Activated CD8-positive, alpha-beta memory T cell treated with anti-CD3 and anti-CD28 coated beads, Interleukin-2, amount 50 U/mL, for 4 hours (primary cell): Measurements from ENCODE around the gene CD300LF.

ENCODE experiments used
- DNase-seq: peaks from one replicate; pipeline ENCODE4 v3.0.0-alpha.2; 2020

CD300LF gene

DNA sequence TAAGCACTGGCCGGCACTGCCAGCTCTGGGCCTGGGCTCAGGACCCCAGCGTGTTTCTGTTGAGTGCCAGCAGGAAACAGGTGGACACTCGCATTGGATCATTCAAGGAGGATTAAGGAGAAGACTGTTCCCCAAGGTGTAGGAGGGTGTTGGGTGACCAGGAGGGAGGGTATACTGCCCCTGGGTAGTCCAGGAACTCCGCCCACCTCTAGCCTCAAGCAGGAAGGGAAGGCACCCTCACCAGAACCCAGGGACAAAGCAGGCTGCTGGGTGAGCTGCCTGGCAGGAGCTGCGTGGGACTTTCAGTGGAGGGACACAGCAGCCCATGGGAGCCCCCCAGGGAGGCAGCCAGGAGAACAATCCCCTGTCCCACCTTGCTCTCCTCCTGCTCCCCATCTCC is 16.6 kb upstream of the CD300LF start:
- DNase-seq, result no peak

DNA sequence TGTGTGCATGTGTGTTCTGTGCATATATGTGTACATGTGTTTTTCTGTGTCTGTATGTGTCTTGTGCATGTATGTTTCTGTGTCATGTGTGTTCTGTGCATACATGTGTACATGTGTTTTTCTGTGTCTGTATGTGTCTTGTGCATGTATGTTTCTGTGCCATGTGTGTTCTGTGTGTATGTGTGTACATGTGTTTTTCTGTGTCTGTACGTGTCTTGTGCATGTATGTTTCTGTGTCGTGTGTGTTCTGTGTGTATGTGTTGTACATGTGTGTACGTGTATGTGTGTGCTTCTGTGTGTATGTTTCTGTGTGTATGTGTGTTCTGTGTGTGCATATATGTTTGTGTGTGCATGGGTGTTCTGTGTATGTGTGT is 16.0 kb upstream of the CD300LF start:
- no peak for DNase-seq

DNA sequence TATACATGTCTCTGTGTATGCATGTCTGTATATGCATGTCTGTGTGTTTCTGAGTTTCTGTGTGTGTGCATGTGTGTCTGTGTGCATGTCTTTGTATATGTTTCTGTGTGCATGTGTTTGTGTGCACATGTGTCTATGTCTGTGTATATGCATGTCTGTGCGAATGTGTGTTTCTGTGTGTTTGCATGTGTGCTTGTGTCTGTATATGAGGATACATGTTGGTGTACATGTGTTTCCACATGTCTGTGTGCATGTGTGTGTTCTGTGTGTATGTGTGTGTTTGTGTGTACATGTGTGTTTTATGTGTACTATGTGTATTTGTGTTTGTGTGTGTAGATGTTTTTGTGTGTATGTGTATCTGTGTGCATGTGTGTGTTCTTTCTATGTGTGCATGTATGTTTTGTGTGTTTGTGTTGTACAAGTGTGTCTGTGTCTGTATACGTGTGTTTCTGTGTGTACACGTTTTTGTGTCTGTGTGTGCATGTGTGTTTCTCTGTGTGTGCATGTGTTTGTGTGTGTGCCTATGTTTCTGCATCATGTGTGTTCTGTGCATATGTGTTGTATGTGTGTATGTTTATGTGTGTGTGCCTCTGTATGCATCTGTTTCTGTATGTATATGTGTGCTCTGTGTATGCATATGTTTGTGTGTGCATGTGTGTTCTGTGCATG is 15.4 kb upstream of the CD300LF start:
- DNase-seq, result no peak

DNA sequence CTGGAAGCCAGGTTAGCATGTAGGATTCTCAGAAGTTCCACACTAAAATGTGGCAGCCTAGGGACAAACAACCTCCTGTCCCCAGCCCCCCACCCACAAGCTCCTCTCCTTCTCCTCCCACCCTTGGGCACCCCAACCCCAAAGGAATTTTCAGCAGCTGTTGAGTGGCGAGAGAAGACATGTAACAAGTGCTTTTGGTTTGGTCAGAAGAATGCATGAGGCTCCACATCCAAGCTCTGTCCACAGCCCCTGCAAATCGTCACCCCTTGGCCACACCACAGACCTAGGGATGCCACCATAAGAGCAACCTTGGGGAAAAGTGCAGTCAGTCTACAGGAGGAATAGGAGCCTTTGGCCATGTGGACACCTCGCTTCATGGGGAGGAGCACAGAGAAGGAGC is 12.4 kb upstream of the CD300LF start:
- DNase-seq, result no peak

DNA sequence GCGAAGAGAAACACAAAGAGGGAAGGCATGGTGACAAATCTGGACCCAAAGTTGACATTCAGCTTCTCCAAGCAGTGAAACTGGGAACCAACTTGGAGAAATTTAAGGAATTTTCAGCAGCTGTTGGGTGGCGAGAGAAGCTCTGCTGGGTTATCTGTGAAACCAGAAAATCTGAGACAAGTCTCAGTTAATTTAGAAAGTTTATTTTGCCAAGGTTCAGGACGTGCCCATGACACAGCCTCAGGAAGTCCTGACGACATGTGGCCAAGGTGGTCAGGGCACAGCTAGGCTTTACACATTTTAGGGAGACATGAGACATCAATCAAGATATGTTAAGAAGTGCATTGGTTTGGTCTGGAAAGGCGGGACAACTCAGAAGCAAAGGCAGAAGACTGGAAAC is 11.2 kb upstream of the CD300LF start:
- DNase-seq, result no peak

DNA sequence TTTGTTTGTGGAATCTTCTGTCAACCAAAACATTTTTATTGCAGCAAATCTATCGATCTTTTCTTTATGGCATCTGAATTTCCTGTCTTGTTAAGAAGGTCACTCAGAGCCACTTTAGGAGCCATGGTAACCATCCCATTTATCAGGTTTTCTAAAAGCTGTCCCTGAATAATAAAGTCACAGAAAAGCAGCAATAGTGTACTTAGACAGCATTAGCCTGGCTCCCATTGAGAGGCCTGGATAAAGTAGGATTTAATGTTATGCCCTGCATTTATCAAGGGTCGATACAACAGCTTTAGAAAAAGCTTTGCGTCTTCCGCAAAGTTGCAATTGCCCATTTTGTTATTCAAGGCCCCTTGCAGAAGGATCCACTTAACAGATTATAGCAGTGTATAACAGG is 10.1 kb upstream of the CD300LF start:
- DNase-seq, result no peak

DNA sequence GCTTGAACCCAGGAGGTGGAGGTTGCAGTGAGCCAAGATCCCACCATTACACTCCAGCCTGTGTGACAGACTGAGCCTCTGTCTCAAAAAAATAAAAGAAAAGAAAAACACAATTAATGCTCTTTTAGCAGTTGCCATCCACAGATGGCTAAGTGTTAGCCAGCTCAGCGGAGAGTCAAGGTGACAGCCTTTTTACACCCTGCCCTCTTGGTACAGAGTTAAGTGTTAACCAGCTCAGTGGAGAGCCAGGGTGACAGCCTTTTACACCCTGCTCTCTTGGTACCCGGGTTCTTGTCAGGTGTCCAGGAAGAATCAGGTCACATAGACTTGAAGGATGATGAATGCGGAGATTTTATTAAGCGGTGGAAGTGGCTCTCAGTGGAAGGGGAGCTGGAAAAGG is 7.8 kb upstream of the CD300LF start:
- no peak for DNase-seq

DNA sequence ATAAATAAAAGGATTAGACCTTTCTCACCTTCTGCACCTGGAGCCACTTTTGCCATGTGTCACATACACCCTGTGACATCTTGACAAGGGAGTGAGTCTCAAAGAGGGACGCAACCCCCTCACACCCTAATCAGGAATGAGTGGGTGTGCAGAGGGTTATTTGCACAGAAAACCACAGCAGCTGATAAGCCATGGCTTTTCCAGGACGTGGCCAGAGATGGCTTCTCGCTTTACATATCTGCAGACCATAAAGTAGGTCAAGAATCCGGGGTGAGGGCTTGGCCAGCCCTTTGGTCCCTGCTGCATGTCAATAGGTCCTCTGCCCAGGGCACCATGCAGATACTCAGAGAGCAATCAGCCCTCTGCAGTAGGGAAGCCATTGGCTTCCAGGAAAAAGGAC is 2.4 kb upstream of the CD300LF start:
- no peak for DNase-seq

DNA sequence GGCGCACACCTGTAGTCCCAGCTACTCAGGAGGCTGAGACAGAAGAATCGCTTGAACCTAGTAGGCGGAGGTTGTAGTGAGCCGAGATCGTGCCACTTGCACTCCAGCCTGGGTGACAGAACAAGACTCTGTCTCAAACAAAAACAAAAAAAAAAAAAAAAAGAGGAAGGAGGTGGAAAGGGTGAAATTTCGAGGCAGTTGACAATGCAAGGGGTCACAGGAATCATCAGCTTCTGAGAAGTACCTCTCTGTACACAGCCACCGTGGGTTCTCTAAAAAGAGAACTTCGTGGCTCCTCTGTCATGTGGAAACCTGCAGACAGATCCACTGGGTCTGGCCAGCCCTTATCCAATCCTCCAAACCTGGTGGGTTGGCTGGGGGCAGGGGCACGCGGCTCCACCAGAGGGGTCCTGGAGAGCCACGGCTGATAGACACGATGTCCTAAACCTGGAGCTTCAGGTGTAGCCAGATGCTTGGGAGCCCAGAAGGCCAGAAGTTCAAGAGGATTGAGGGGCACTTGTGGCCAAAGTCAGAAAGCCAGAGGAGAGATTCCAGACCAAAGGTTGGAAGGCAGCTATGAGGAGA is 540 bp upstream of the CD300LF start:
- DNase-seq, result no peak

DNA sequence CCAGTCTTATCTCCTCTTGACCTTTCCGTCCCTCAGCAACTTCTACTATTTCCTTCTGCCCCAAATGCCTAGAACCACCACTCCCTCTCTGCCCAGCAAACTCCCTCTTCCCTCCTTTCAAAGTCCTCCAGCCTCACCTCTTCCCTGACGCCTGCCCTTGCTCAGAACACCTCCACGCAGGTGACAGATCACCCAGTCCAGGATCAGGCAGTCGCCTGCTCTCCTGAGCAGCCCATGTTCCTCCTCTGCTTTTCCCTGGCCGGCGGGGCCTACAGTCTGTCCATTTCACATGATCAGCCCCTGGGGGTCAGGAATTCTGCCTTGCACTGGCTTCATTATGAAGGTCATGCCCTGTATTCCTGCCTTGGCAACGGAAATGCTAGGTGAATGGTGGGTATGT is 422 bp downstream of the CD300LF start:
- no peak for DNase-seq

DNA sequence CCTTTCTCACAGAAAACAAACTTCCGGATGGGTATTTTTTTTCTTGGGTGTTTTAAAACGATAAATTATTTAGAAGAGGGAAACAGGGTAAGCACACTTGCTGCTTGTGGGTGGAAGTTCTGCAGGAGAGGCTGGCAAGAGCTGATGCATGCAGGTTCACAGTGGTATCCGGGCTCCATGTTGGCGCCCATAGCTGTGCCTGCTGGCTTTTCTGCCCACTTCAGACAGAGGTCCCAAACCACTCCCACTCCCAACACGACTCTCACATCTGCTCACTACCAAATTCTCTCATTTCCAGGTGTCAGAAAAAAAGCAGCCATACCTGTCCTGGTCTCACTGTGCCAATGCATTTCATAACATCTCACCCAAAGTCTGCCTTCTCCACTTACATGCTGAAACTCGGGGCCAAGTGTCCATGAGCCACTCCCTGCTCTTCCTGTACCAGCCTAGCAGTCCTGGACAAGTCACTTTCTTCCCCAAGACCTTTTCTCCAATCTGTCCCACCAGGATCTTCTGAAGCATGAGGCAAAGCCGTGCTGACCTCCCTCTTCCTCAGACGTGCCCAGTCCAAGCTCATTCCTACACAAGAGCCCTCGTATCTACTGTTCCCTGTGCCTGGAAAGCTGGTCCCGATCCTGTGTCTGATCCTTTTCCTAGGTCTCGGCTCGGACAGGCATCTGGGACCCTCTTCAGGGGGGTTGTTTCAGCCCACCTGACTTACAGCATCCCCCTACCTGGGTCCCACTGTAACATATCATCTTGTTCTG is 1.5 kb downstream of the CD300LF start:
- DNase-seq, result no peak

DNA sequence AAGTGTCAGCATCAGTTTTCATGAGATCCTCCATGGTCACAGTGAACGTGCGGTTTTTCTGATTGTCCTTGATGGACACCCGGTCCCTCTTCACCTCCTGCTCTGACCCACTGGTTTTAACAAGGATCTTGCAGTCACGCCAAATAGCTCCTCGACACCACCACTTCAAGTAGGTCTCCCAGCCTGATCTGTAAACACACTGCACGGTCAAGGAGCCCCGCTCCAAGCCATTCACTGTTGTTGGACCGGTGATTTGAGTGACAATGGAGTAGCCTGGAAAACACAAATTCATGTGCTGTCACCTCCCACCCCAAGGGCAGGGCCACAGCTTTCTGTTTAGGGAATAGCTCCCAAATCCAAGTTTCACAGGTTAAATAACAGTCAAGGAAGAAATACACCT is 8.2 kb downstream of the CD300LF start:
- DNase-seq, result no peak

DNA sequence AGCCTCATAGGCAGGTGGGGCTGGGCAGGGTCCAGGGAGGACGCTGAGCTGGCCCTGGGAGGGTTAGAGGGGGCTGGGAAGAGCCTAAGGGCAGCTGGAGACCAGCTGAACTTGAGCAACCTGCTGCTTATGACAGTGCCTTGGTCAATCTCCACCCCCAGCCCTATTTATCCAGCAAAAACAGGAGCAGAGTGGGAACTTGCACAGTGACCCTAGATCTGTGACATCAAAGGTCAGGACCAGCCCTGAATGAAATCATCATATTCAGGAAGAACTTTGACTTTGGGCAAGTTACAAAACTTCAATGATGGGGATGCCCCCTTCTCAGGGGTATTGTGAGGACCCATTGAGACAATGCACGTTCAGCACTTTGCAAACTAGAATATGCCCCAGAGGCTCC is 9.4 kb downstream of the CD300LF start:
- DNase-seq, result no peak

DNA sequence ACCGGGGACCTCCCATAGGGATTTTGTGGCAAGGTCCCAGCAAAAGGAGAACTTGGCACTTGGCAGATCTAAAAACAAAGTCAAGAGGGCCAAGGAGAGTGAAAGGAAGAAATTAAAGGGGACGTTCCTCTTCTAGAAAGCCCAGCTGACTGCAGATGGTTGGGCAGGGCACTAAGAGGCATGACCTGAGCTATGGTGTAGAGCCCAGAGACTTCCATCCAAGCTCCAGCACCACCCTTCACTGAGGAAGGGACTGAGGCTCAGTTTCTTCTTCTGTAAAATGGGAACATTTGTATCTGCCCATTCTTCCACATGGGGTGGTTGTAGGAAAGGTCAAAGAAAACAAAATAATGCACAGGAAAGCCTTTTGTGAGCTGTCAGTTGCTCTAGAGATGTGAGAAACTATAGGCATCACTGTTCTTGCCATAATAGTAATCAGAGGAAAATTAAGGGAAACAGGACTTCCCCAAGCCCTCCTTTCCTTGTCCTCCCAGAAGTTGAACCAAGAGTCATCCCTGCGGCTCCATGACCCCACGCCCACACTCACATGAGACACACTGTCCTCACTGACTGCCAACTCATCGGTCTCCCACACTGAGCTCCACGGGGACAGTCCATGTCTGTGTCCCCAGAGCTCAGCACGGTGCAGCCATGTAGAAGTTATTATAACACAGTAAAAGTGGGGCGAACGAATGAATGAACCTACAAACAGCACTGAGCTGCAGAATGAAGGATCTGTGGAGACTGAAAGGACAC is 10.4 kb downstream of the CD300LF start:
- DNase-seq, result no peak

DNA sequence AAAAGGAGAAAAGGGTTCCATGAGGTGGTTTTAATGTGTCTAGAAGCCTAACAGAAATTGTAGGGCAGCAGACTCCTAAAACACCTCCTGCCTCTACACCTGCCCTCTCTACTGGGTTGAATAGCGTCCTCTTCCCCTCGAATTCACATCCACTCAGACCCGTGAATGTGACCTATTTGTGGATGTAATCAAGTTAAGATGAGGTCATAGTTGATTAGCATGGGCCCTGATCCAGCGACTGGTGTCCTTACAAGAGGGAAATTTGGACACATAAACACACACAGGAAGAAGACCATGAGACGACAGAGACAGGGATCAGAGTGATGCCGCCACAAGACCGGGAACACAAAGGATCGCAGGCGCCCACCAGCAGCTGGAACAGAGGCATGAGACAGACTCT is 13.5 kb downstream of the CD300LF start:
- DNase-seq, result no peak

DNA sequence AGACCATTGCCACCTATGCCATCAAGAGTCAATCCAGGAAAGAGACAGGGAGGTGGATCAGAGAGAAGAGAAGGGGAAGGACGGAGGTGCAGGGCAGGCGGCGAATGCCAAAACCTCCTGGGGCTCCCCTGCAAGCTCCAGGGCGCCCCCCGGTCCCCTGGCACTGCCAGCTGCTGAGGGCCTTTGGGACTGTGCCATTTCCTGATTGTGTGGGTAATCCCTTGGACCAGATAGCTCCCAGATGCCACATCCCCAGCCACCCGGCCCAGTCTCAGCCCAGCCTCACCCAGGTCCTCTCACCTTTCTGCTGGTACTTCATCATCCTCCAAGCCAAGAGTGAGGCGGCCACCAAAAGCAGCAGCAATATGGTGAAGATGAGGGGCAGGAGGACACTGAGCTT is 14.7 kb downstream of the CD300LF start:
- no peak for DNase-seq

DNA sequence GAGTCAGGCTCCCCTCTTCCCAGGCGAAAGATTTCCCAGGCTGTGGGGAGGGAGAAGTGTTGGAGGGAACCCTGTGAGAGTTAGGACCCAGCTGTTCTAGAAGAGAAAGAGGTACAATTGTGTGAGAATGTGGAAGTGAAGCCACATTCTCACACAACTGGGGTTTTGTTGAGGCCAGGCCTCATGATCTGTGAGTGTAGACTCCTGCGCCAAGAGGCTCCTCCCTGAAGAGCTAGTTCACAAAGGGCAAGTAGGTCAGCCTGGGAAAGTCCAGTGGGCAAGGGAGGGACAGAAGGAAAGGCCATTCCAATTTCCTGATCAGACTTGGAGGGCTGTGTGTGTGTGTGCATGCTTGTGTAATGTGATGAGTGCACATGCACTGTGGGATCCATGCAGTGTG is 15.2 kb downstream of the CD300LF start:
- no peak for DNase-seq

DNA sequence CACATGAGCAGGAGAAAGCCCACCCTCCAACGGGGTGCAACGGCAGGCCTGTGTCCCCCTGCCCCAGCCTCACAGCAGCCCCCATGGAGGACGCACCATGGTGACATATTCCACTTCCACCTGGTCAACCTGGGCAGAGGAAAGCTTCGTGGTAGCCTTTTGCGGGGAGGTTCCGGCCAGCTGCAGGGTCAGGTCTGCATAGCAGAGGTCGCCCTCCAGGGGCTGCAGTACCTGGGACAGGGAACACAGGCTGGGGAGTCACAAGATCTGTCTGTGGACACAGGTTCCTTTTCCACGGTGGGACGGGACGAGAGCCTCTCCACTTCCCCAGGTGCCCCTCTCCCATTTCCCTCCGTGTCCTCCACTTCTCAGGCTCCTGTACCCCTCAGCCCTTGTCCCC is 17.1 kb downstream of the CD300LF start:
- no peak for DNase-seq

DNA sequence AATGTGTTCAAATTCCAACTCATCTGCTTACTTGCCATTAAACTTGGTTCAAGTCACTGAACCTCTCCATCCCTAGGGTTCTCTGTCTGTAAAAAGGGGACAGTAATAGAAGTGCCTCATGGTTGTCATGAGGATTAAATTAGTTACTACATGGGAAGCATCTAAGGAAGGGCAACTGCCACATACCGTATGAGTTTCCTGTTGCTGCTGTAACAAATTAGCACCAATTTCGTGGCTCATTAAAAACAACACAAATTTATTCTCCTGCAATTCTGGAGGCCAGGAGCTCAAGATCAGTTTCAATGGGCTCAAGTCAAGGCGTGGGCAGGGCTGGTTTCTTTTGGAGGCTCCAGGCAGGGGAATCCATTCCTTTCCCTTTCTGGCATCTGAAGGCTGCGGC is 18.6 kb downstream of the CD300LF start:
- DNase-seq, result no peak

DNA sequence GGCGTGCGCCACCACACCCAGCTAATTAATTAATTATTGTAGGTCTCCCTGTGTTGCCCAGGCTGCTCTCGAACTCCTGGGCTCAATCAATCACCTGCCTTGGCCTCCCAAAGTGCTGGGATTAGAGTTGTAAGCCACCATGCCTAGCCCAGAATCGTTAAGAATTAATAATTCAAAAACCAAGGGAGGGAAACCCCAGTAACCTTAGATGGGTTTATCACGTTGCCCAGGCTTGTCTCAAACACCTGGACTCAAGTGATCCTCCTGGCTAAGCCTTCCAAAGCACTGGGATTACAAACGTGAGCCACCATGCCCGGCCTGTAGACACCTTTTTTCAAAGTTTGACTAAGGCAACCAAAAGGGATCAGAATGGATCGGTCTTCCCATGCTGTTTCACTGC is 21.6 kb downstream of the CD300LF start:
- no peak for DNase-seq

DNA sequence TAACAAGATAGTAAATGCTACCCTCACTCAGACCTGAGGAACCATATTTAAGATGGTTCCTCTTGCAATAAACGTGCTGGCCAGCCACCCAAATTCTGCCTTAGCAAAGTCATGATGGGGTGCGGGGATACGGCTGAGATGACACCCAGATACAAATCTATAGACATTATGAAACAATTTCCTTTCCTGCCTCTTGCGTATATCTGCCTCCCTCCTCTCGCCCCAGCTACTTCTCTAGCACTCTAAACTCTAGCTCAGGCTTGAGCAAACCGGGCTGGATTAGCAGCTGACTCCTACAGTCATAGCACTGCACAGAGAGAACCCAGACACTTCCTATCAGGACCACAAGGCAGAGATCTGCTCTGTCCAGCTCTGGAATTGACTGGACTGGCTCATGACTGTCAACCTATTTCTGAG is 22.3 kb downstream of the CD300LF start:
- DNase-seq, result no peak

DNA sequence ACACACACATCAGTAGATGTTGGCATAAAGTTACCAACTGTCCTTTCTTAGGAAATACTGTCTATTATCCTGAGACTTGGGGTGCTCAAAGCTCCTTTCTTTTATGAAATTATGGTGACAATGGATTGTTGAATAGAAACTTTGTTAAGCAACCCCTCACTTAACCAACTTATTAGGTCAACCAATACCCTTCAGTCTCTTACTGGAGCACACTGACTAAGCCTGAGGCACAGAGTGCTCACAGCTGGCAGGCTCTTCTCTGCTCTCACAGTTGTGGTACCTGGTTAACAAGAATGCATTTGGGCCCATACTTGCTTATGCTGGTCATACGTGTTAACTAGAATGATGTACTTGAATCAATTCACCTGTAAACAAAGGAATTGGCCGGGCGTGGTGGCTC is 24.8 kb downstream of the CD300LF start:
- no peak for DNase-seq

DNA sequence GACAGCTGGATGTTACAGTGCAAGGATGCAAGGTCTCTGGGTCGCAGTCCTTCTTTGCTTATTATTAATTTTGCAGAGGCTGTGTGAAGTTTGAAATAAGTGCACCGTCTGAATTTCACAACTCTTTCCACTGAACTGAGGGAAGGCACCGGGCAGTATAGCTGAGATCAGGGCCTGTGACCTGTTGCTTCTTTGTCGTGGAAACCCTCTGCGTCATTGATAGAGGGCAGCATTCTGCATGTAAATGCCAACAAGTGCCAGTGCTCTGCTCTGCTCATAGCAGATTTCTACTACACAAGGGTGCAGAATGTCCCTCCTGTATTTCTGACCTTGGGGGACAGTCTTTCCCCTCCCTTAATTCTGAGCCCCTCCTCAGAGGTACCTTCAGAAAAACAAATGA is 26.0 kb downstream of the CD300LF start:
- no peak for DNase-seq
